ENCODE results near the gene TEX13B.
"Not testable (repeated sequence)": the region's sequence is repeated elsewhere in the genome, so short reads cannot be mapped to it uniquely, and the experiment has no call there.

TEX13B gene

GRCh38 chrX:107982356-107982755 is at the start of gene TEX13B:
Gene TEX13B, minus strand, starts transcription at chrX:107982370. Its CDS starts 243 bp downstream, at chrX:107982127.
- DNase-seq = no peak

- DNase-seq = no peak
Observed at GRCh38 chrX:108029928-108030711, 48.0 kb upstream of the TEX13B start.

- no peak for DNase-seq
Observed at GRCh38 chrX:108028854-108029253, 46.7 kb upstream of the TEX13B start.

- no peak for DNase-seq
Observed at GRCh38 chrX:108025954-108026600, 43.9 kb upstream of the TEX13B start.

- DNase-seq = no peak
Observed at GRCh38 chrX:108025376-108025775, 43.2 kb upstream of the TEX13B start.

GRCh38 chrX:108022491-108023089 is 40.4 kb upstream of the TEX13B start:
- DNase-seq = no peak

GRCh38 chrX:108020631-108021030 is 38.5 kb upstream of the TEX13B start:
- DNase-seq = no peak

- DNase-seq = no peak
Observed at GRCh38 chrX:108019382-108019875, 37.3 kb upstream of the TEX13B start.

GRCh38 chrX:108018656-108019381 is 36.6 kb upstream of the TEX13B start:
- no peak for DNase-seq

GRCh38 chrX:108001218-108001814 is 19.1 kb upstream of the TEX13B start:
- no peak for DNase-seq

GRCh38 chrX:108000751-108001150 is 18.6 kb upstream of the TEX13B start:
- no peak for DNase-seq

- DNase-seq = no peak
Observed at GRCh38 chrX:107996124-107996523, 14.0 kb upstream of the TEX13B start.

GRCh38 chrX:107985033-107985432 is 2.9 kb upstream of the TEX13B start:
- DNase-seq = no peak

GRCh38 chrX:107979534-107979933 is 2.6 kb downstream of the TEX13B start:
- DNase-seq = no peak

- no peak for DNase-seq
Observed at GRCh38 chrX:107978707-107979307, 3.4 kb downstream of the TEX13B start.

- no peak for DNase-seq
Observed at GRCh38 chrX:107978071-107978470, 4.1 kb downstream of the TEX13B start.

- DNase-seq = no peak
Observed at GRCh38 chrX:107971636-107972035, 10.5 kb downstream of the TEX13B start.

- no peak for DNase-seq
Observed at GRCh38 chrX:107970073-107970472, 12.1 kb downstream of the TEX13B start.

GRCh38 chrX:107968623-107969022 is 13.5 kb downstream of the TEX13B start:
- DNase-seq = no peak

- DNase-seq = not testable (repeated sequence)
Observed at GRCh38 chrX:107955337-107955736, 26.8 kb downstream of the TEX13B start.

- DNase-seq = no peak
Observed at GRCh38 chrX:107940095-107940494, 42.1 kb downstream of the TEX13B start.

GRCh38 chrX:107936434-107936730 is 45.8 kb downstream of the TEX13B start:
- DNase-seq = no peak

All from right hindlimb (tissue), 1 donor.